MM.1S (cell line): ENCODE results near the gene COA5.

Experiments used
- DNase-seq: peaks from one replicate; pipeline ENCODE4 v3.0.0-alpha.2; 2015
- H2AFZ ChIP-seq: fragments of 300-600 bp; sonication (generic); 2 replicates; pipeline ENCODE4 v1.6.0; 2016; ENCODE audit warnings: antibody characterized with exemption, low read length
- H3F3A ChIP-seq: fragments of 300-600 bp; sonication (generic); 2 replicates; pipeline ENCODE4 v1.6.1; 2016; ENCODE audit warnings: mild to moderate bottlenecking, antibody characterized with exemption, low read length, moderate library complexity, mixed read lengths; ENCODE audit not compliant: insufficient read depth
- H3K27ac ChIP-seq: fragments of 300-600 bp; sonication (generic); 2 replicates; pipeline ENCODE4 v1.5.1; 2016; ENCODE audit warnings: mild to moderate bottlenecking, low read length
- H3K27me3 ChIP-seq: fragments of 300-600 bp; sonication (generic); replicated peaks from 2 replicates; pipeline ENCODE4 v1.6.0; 2016; ENCODE audit warnings: low read length; ENCODE audit not compliant: insufficient read depth
- H3K36me3 ChIP-seq: fragments of 300-600 bp; sonication (generic); replicated peaks from 2 replicates; pipeline ENCODE4 v1.6.1; 2016; ENCODE audit warnings: mild to moderate bottlenecking, low read length, mixed read lengths; ENCODE audit not compliant: insufficient read depth
- H3K4me1 ChIP-seq: fragments of 300-600 bp; sonication (generic); 2 replicates; pipeline ENCODE4 v1.6.1; 2016; ENCODE audit warnings: low read length, mixed read lengths
- H3K4me2 ChIP-seq: fragments of 300-600 bp; sonication (generic); 2 replicates; pipeline ENCODE4 v1.6.0; 2016; ENCODE audit warnings: low read depth, low read length
- H3K4me3 ChIP-seq: fragments of 300-600 bp; sonication (generic); 2 replicates; pipeline ENCODE4 v1.5.1; 2016; ENCODE audit warnings: low read length, mixed read lengths
- H3K79me2 ChIP-seq: fragments of 300-600 bp; sonication (generic); 2 replicates; pipeline ENCODE4 v1.6.1; 2016; ENCODE audit warnings: mixed run types, low read length, mixed read lengths
- H3K9ac ChIP-seq: fragments of 300-600 bp; sonication (generic); 2 replicates; pipeline ENCODE4 v1.6.1; 2016; ENCODE audit warnings: low read length, mixed read lengths
- H3K9me2 ChIP-seq: fragments of 300-600 bp; sonication (generic); replicated peaks from 2 replicates; pipeline ENCODE4 v1.6.1; 2016; ENCODE audit warnings: mild to moderate bottlenecking, low read length, mixed read lengths; ENCODE audit not compliant: insufficient read depth
- H3K9me3 ChIP-seq: fragments of 300-600 bp; sonication (generic); replicated peaks from 2 replicates; pipeline ENCODE4 v1.6.1; 2016; ENCODE audit warnings: mild to moderate bottlenecking, low read length, mixed read lengths; ENCODE audit not compliant: insufficient read depth
- H4K20me1 ChIP-seq: fragments of 300-600 bp; sonication (generic); 2 replicates; pipeline ENCODE4 v1.6.1; 2016; ENCODE audit warnings: mild to moderate bottlenecking, low read length, moderate library complexity, mixed read lengths; ENCODE audit not compliant: insufficient read depth
- CTCF ChIP-seq: fragments of 300-600 bp; sonication (generic); IDR thresholded peaks from 2 replicates; pipeline ENCODE4 v1.5.1; 2016; ENCODE audit warnings: antibody characterized with exemption, low read length, mixed read lengths
- EZH2 ChIP-seq: fragments of 300-600 bp; sonication (generic); optimal IDR thresholded peaks from 2 replicates; pipeline ENCODE3; 2017; ENCODE audit warnings: low read depth, mild to moderate bottlenecking, antibody characterized with exemption, low read length, mixed read lengths
- EZH2phosphoT487 ChIP-seq: fragments of 300-600 bp; sonication (generic); IDR thresholded peaks from 2 replicates; pipeline ENCODE4 v1.6.1; 2018; ENCODE audit warnings: antibody characterized with exemption, low read length

Gene COA5

GRCh38 chr2:98563394-98563793 is 44.9 kb downstream of the COA5 start:
- Histone ChIP-seq H3K27me3 (no peaks in the 10 kb centered on the region), H3K79me2 (peaks cover 90% of the 10 kb centered on the region), H2AFZ (no peak overlapping the region), H3K9me3 (no peaks in the 10 kb centered on the region), H3F3A (no peaks in the 10 kb centered on the region; the same call in 1 of the 2 replicates), H3K9me2 (no peaks in the 10 kb centered on the region), H3K4me1 (no peaks in the 10 kb centered on the region), H3K4me2 (no peak overlapping the region), H3K27ac (no peak overlapping the region), H3K4me3 (no peak overlapping the region), H4K20me1 (no peaks in the 10 kb centered on the region), H3K36me3 (peaks cover 37% of the 10 kb centered on the region), H3K9ac (no peak overlapping the region)
- no peak for DNase-seq
- TF ChIP-seq EZH2phosphoT487 (no peak), CTCF (no peak), EZH2 (no peak)

GRCh38 chr2:98561902-98562695 is 46.2 kb downstream of the COA5 start:
- H4K20me1 ChIP-seq: no peaks in the 10 kb centered on the region
- no peaks in the 10 kb centered on the region for H3K9me2 ChIP-seq
- DNase-seq: no peak
- H3K4me2 ChIP-seq: no peak overlapping the region
- peaks cover 38% of the 10 kb centered on the region for H3K36me3 ChIP-seq
- TF ChIP-seq EZH2phosphoT487 (no peak), EZH2 (no peak), CTCF (no peak)
- no peaks in the 10 kb centered on the region for H3K9me3 ChIP-seq
- no peak overlapping the region for H2AFZ ChIP-seq
- H3K27me3 ChIP-seq: no peaks in the 10 kb centered on the region
- H3K27ac ChIP-seq: no peak overlapping the region
- no peaks in the 10 kb centered on the region for H3K4me1 ChIP-seq
- H3K79me2 ChIP-seq: peaks cover 91% of the 10 kb centered on the region
- H3K9ac ChIP-seq: no peak overlapping the region
- no peak overlapping the region for H3K4me3 ChIP-seq
- no peaks in the 10 kb centered on the region for H3F3A ChIP-seq

GRCh38 chr2:98561018-98561417 is 47.3 kb downstream of the COA5 start:
- Histone ChIP-seq H4K20me1 (no peaks in the 10 kb centered on the region), H3F3A (no peaks in the 10 kb centered on the region), H3K4me3 (no peak overlapping the region), H3K36me3 (peaks cover 31% of the 10 kb centered on the region), H3K9me3 (no peaks in the 10 kb centered on the region), H3K4me1 (peaks cover 5% of the 10 kb centered on the region), H2AFZ (no peak overlapping the region), H3K27me3 (no peaks in the 10 kb centered on the region), H3K79me2 (peaks cover 89% of the 10 kb centered on the region), H3K9me2 (no peaks in the 10 kb centered on the region), H3K27ac (no peak overlapping the region), H3K4me2 (no peak overlapping the region), H3K9ac (no peak overlapping the region)
- DNase-seq: no peak
- TF ChIP-seq CTCF (no peak), EZH2 (no peak), EZH2phosphoT487 (no peak)
